ENCODE measurements around the gene COL18A1. TPM values are rescaled to one million over a fixed set of nuclear protein-coding genes. Genes with fewer than 3 reads are reported as not detected.

COL18A1 gene
- total RNA-seq, 1 experiment from 2014 or later = 55.9 TPM

GRCh38 chr21:45383111-45383614 lies 21.8 kb upstream of the COL18A1 start:
- H3K27ac ChIP-seq = no peak overlapping the region
- H3K27me3 ChIP-seq (replicated peaks) = no peaks in the 10 kb centered on the region
- H3K9me3 ChIP-seq (replicated peaks) = no peaks in the 10 kb centered on the region
- peaks cover 31% of the 10 kb centered on the region for H3K4me1 ChIP-seq (replicated peaks)
- no peak overlapping the region for H3K4me3 ChIP-seq
- no peaks in the 10 kb centered on the region for H3K36me3 ChIP-seq
- no peak for DNase-seq (ENCODE audit: low read depth in 1 of 2, low spot score in 2 of 2)

GRCh38 chr21:45383615-45384201 lies 21.3 kb upstream of the COL18A1 start:
- no peaks in the 10 kb centered on the region for H3K27me3 ChIP-seq (replicated peaks)
- H3K4me3 ChIP-seq = no peak overlapping the region
- DNase-seq (ENCODE audit: low read depth in 1 of 2, low spot score in 2 of 2) = no peak
- H3K9me3 ChIP-seq (replicated peaks) = no peaks in the 10 kb centered on the region
- H3K4me1 ChIP-seq (replicated peaks) = peaks cover 27% of the 10 kb centered on the region
- no peaks in the 10 kb centered on the region for H3K36me3 ChIP-seq
- H3K27ac ChIP-seq = no peak overlapping the region

GRCh38 chr21:45384656-45385548 lies 20.1 kb upstream of the COL18A1 start:
- Histone ChIP-seq H3K9me3 (replicated peaks) (no peaks in the 10 kb centered on the region), H3K36me3 (no peaks in the 10 kb centered on the region), H3K4me1 (replicated peaks) (peaks cover 15% of the 10 kb centered on the region), H3K27me3 (replicated peaks) (no peaks in the 10 kb centered on the region), H3K27ac (no peak overlapping the region), H3K4me3 (no peak overlapping the region)
- DNase-seq (ENCODE audit: low read depth in 1 of 2, low spot score in 2 of 2) = no peak

DNA sequence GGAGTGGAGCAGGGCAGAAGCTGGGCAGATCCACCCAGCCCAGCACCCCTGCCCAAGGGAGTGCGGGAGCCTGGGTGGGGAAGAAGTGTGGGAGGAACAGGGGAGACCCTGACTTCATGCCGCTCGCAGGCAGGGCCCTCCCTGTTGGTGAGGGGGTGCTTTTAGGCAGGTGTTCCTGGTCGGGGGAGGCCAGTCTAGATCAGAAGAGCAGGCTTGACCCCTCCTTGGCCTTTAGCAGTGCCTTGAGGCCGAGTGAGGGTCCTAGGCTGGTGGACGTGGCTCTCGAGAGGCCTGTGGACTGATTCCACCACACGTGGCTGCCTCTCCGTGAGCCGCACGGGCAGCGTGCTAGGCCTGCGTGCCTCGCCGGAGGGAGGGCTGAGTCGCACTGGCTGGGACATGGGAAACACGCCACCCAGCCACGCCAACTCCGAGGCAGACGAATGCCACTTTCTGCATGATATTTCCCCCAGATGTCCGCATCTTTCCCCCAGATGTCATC lies 19.4 kb upstream of the COL18A1 start:
- Histone ChIP-seq H3K27me3 (replicated peaks) (no peaks in the 10 kb centered on the region), H3K36me3 (no peaks in the 10 kb centered on the region), H3K27ac (no peak overlapping the region), H3K4me3 (no peak overlapping the region), H3K4me1 (replicated peaks) (peaks cover 15% of the 10 kb centered on the region), H3K9me3 (replicated peaks) (no peaks in the 10 kb centered on the region)
- no peak for DNase-seq (ENCODE audit: low read depth in 1 of 2, low spot score in 2 of 2)

DNA sequence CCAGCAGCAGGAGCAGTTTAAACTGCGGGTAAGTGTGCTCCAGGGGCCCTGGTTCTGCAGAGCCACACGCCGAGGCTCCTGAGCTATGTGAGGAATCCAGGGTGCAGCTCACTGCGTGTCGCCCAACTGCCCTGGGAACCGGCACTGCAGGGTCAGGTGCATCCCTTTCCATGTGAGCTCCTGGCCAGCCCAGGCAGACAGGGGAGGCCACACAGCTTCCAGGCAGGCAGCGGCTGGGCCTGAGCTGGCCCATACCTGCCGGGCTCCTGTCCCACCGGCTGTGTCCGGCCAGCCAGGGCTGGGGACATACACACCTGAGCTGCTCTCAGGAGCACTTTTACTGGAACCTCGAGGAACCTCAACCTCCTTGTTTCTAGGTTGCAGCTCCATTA lies 18.6 kb upstream of the COL18A1 start:
- no peak for DNase-seq (ENCODE audit: low read depth in 1 of 2, low spot score in 2 of 2)
- no peaks in the 10 kb centered on the region for H3K9me3 ChIP-seq (replicated peaks)
- no peaks in the 10 kb centered on the region for H3K27me3 ChIP-seq (replicated peaks)
- H3K36me3 ChIP-seq = no peaks in the 10 kb centered on the region
- H3K4me1 ChIP-seq (replicated peaks) = peaks cover 15% of the 10 kb centered on the region
- no peak overlapping the region for H3K4me3 ChIP-seq
- no peak overlapping the region for H3K27ac ChIP-seq

GRCh38 chr21:45386728-45387371 lies 18.1 kb upstream of the COL18A1 start:
- Histone ChIP-seq H3K4me1 (replicated peaks) (peaks cover 15% of the 10 kb centered on the region), H3K4me3 (no peak overlapping the region), H3K27ac (no peak overlapping the region), H3K36me3 (no peaks in the 10 kb centered on the region), H3K9me3 (replicated peaks) (no peaks in the 10 kb centered on the region), H3K27me3 (replicated peaks) (no peaks in the 10 kb centered on the region)
- peak; percentile 75 to 81 for DNase-seq (ENCODE audit: low read depth in 1 of 2, low spot score in 2 of 2)

DNA sequence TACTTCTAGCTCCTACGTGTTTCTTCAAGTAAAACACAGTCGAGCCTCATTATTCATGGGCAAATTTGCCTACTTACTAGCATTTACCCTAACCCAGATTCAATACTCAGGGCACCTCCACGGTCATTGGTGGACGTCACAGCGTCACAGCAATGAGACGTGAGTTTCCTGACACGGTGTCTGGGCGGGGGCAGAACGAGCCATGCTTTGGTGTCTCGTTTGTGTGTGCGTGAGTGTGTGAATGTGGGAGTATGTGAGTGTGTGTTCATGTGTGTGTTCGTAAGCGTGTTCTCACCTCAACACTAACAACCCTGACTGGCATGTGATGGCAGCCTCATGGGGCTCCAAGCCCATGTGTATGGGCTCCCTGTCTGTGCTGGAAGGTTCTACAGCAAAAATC lies 17.5 kb upstream of the COL18A1 start:
- H3K27ac ChIP-seq = no peak overlapping the region
- no peak for DNase-seq (ENCODE audit: low read depth in 1 of 2, low spot score in 2 of 2)
- H3K4me1 ChIP-seq (replicated peaks) = peaks cover 15% of the 10 kb centered on the region
- no peak overlapping the region for H3K4me3 ChIP-seq
- no peaks in the 10 kb centered on the region for H3K9me3 ChIP-seq (replicated peaks)
- H3K36me3 ChIP-seq = no peaks in the 10 kb centered on the region
- H3K27me3 ChIP-seq (replicated peaks) = no peaks in the 10 kb centered on the region

GRCh38 chr21:45388011-45388521 lies 16.9 kb upstream of the COL18A1 start:
- Histone ChIP-seq H3K9me3 (replicated peaks) (no peaks in the 10 kb centered on the region), H3K4me1 (replicated peaks) (peaks cover 15% of the 10 kb centered on the region), H3K27ac (no peak overlapping the region), H3K27me3 (replicated peaks) (no peaks in the 10 kb centered on the region), H3K36me3 (no peaks in the 10 kb centered on the region), H3K4me3 (no peak overlapping the region)
- DNase-seq (ENCODE audit: low read depth in 1 of 2, low spot score in 2 of 2) = no peak

GRCh38 chr21:45388611-45389296 lies 16.2 kb upstream of the COL18A1 start:
- peaks cover 15% of the 10 kb centered on the region for H3K4me1 ChIP-seq (replicated peaks)
- H3K36me3 ChIP-seq = no peaks in the 10 kb centered on the region
- H3K27me3 ChIP-seq (replicated peaks) = no peaks in the 10 kb centered on the region
- H3K27ac ChIP-seq = no peak overlapping the region
- no peaks in the 10 kb centered on the region for H3K9me3 ChIP-seq (replicated peaks)
- DNase-seq (ENCODE audit: low read depth in 1 of 2, low spot score in 2 of 2) = no peak
- H3K4me3 ChIP-seq = no peak overlapping the region

DNA sequence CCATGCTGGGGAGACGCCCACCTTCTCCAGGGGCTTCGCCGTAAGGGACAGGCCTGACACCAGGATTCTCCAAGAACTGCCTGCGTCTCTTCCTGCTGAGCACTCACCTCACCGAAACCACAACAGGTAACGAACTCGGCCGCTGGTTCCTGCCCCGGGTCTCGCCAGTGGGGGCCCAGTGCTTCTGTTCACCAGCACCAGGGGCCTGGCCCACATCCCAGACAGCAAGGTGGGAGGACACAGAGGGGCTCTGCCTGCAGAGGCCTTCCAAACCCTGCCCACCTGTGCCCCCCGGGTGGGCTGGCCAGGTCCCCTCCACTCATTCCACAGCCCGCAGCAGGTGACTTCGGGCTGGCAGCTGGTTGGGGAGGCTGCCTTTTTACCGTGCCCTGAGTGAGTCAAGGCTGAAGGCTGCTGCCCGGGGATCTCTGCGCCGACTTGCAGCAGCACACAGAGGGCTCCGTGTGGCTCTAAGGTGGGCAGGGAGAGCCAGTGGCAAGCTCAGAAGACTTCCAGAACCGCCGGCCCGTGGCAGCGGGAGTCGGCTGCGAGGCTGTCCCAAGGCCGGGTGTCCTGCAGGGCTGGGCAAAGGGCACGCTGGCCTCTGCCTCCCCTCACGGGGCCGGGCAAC lies 14.7 kb upstream of the COL18A1 start:
- H3K4me3 ChIP-seq = no peak overlapping the region
- H3K9me3 ChIP-seq (replicated peaks) = no peaks in the 10 kb centered on the region
- H3K36me3 ChIP-seq = no peaks in the 10 kb centered on the region
- DNase-seq (ENCODE audit: low read depth in 1 of 2, low spot score in 2 of 2) = no peak
- H3K4me1 ChIP-seq (replicated peaks) = peaks cover 15% of the 10 kb centered on the region
- no peak overlapping the region for H3K27ac ChIP-seq
- no peaks in the 10 kb centered on the region for H3K27me3 ChIP-seq (replicated peaks)

DNA sequence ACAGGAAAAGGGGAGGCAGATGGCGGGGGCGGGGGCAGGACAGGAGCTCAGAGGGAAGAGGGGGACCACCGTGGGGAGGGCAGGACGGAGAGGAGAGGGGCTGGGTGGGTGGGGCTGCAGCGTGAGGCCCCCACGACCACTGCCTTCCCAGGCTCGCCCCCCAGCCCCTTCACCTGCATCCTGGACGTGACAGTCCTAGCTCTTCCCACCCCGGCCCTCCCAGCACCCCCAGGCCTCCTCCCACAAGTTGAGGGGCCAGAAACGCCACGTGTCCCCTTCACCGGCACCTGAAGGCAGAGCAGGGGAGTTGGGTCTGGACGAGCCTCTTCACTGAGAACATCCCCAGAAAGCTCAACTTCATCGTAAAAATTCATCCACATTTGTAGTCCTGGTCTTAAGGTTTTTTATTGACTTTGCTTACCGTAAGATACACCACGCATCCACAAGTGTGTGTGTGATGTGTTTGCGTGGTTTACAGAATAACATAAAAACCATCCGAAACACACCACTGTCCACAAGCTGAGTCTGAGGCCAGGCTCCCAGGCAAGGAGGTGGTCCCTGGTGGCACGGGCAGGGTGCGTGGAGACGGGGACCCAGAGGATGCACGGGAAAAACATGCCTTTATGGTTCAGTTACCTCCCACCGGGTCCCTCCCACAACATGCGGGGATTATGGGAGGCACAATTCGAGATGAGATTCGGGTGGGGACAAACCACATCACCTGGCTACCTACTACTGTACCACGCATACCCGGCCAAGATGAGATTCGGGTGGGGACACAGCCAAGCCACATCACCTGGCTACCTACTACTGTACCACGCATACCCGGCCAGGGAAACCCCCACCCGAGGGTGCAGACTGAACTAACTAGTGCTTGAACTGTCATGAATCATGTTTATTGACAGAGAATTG lies 13.9 kb upstream of the COL18A1 start:
- H3K9me3 ChIP-seq (replicated peaks) = no peaks in the 10 kb centered on the region
- H3K27me3 ChIP-seq (replicated peaks) = no peaks in the 10 kb centered on the region
- no peak overlapping the region for H3K27ac ChIP-seq
- H3K36me3 ChIP-seq = no peaks in the 10 kb centered on the region
- H3K4me1 ChIP-seq (replicated peaks) = peaks cover 15% of the 10 kb centered on the region
- no peak for DNase-seq (ENCODE audit: low read depth in 1 of 2, low spot score in 2 of 2)
- no peak overlapping the region for H3K4me3 ChIP-seq
